ENCODE measurements around the gene IDH3B.

IDH3B gene

GRCh38 chr20:2619961-2620595, 43.9 kb downstream of the IDH3B start:
- no peak for DNase-seq (ENCODE audit: extremely low spot score)
- CTCF ChIA-PET, result no interaction called here
- TF ChIP-seq SP1 (IDR thresholded peaks at IDR 0.05) (no peak), CTBP1 (IDR thresholded peaks at IDR 0.05; ENCODE audit: borderline replicate concordance) (no peak), FOXA1 (IDR thresholded peaks at IDR 0.05) (no peak), LEF1 (IDR thresholded peaks at IDR 0.05; ENCODE audit: borderline replicate concordance) (no peak), BHLHE40 (IDR thresholded peaks at IDR 0.05; ENCODE audit: borderline replicate concordance) (no peak), L3MBTL2 (conservative IDR thresholded peaks at IDR 0.05) (no peak), HDGF (IDR thresholded peaks at IDR 0.05; ENCODE audit: borderline replicate concordance) (no peak), TARDBP (IDR thresholded peaks at IDR 0.05) (no peak), ELF4 (IDR thresholded peaks at IDR 0.05) (no peak), FOXM1 (IDR thresholded peaks at IDR 0.05; ENCODE audit: borderline replicate concordance) (no peak), PKNOX1 (IDR thresholded peaks at IDR 0.05) (no peak), SUZ12 (IDR thresholded peaks at IDR 0.05) (no peak), ZNF384 (IDR thresholded peaks at IDR 0.05) (no peak), NFRKB (IDR thresholded peaks at IDR 0.05) (no peak), FOXK2 (IDR thresholded peaks at IDR 0.05) (no peak)
- POLR2A ChIA-PET, result no interaction called here

GRCh38 chr20:2619337-2619736, 44.7 kb downstream of the IDH3B start:
- DNase-seq (ENCODE audit: extremely low spot score), result no peak
- ChIA-PET CTCF (no interaction called here), POLR2A (no interaction called here)
- TF ChIP-seq ZNF384 (IDR thresholded peaks at IDR 0.05) (no peak), FOXM1 (IDR thresholded peaks at IDR 0.05; ENCODE audit: borderline replicate concordance) (no peak)

- ChIA-PET CTCF (no interaction called here), POLR2A (no interaction called here)
- no peak for TF ChIP-seq ARNT (IDR thresholded peaks at IDR 0.05)
- no peak for TF ChIP-seq SP1 (IDR thresholded peaks at IDR 0.05)
- TF ChIP-seq L3MBTL2 (conservative IDR thresholded peaks at IDR 0.05), result no peak
- TF ChIP-seq TARDBP (IDR thresholded peaks at IDR 0.05), result no peak
- no peak for TF ChIP-seq SUZ12 (IDR thresholded peaks at IDR 0.05)
- TF ChIP-seq FOXA1 (IDR thresholded peaks at IDR 0.05), result no peak
- no peak for TF ChIP-seq HDGF (IDR thresholded peaks at IDR 0.05; ENCODE audit: borderline replicate concordance)
- TF ChIP-seq FOXM1 (IDR thresholded peaks at IDR 0.05; ENCODE audit: borderline replicate concordance), result no peak
- TF ChIP-seq BHLHE40 (IDR thresholded peaks at IDR 0.05; ENCODE audit: borderline replicate concordance), result no peak
- TF ChIP-seq ZNF384 (IDR thresholded peaks at IDR 0.05), result no peak
- no peak for TF ChIP-seq NFRKB (IDR thresholded peaks at IDR 0.05)
- no peak for TF ChIP-seq PKNOX1 (IDR thresholded peaks at IDR 0.05)
- TF ChIP-seq LEF1 (IDR thresholded peaks at IDR 0.05; ENCODE audit: borderline replicate concordance), result no peak
- TF ChIP-seq ELF4 (IDR thresholded peaks at IDR 0.05), result no peak
- no peak for TF ChIP-seq FOXK2 (IDR thresholded peaks at IDR 0.05)
- TF ChIP-seq CTBP1 (IDR thresholded peaks at IDR 0.05; ENCODE audit: borderline replicate concordance), result no peak
- no peak for DNase-seq (ENCODE audit: extremely low spot score)
These were observed 45.2 kb downstream of the IDH3B start for GRCh38 chr20:2618815-2619214.

- ChIA-PET POLR2A (no interaction called here), CTCF (no interaction called here)
- DNase-seq (ENCODE audit: extremely low spot score), result no peak
These were observed 46.8 kb downstream of the IDH3B start for GRCh38 chr20:2617099-2617714.

GRCh38 chr20:2616634-2617033, 47.4 kb downstream of the IDH3B start:
- no peak for TF ChIP-seq FOXA1 (IDR thresholded peaks at IDR 0.05)
- no peak for TF ChIP-seq HDGF (IDR thresholded peaks at IDR 0.05; ENCODE audit: borderline replicate concordance)
- no peak for TF ChIP-seq ELF4 (IDR thresholded peaks at IDR 0.05)
- TF ChIP-seq PKNOX1 (IDR thresholded peaks at IDR 0.05), result no peak
- no peak for TF ChIP-seq CTBP1 (IDR thresholded peaks at IDR 0.05; ENCODE audit: borderline replicate concordance)
- no peak for TF ChIP-seq SP1 (IDR thresholded peaks at IDR 0.05)
- no peak for TF ChIP-seq ZNF384 (IDR thresholded peaks at IDR 0.05)
- no peak for TF ChIP-seq NFRKB (IDR thresholded peaks at IDR 0.05)
- POLR2A ChIA-PET, result no interaction called here
- CTCF ChIA-PET, result no interaction called here
- no peak for DNase-seq (ENCODE audit: extremely low spot score)

More at GRCh38 chr20:2617099-2617714, 46.8 kb downstream of the IDH3B start:
- no peak for TF ChIP-seq NFRKB (IDR thresholded peaks at IDR 0.05)
- TF ChIP-seq L3MBTL2 (conservative IDR thresholded peaks at IDR 0.05), result no peak
- no peak for TF ChIP-seq SP1 (IDR thresholded peaks at IDR 0.05)
- TF ChIP-seq FOXA1 (IDR thresholded peaks at IDR 0.05), result no peak
- no peak for TF ChIP-seq ARNT (IDR thresholded peaks at IDR 0.05)
- TF ChIP-seq FOXM1 (IDR thresholded peaks at IDR 0.05; ENCODE audit: borderline replicate concordance), result no peak
- TF ChIP-seq HDGF (IDR thresholded peaks at IDR 0.05; ENCODE audit: borderline replicate concordance), result no peak
- no peak for TF ChIP-seq BHLHE40 (IDR thresholded peaks at IDR 0.05; ENCODE audit: borderline replicate concordance)
- TF ChIP-seq ZNF384 (IDR thresholded peaks at IDR 0.05), result no peak
- no peak for TF ChIP-seq SUZ12 (IDR thresholded peaks at IDR 0.05)
- no peak for TF ChIP-seq CTBP1 (IDR thresholded peaks at IDR 0.05; ENCODE audit: borderline replicate concordance)
- TF ChIP-seq PKNOX1 (IDR thresholded peaks at IDR 0.05), result no peak
- no peak for TF ChIP-seq LEF1 (IDR thresholded peaks at IDR 0.05; ENCODE audit: borderline replicate concordance)
- TF ChIP-seq TARDBP (IDR thresholded peaks at IDR 0.05), result no peak
- TF ChIP-seq ELF4 (IDR thresholded peaks at IDR 0.05), result no peak
- no peak for TF ChIP-seq FOXK2 (IDR thresholded peaks at IDR 0.05)

All from HEK293T (cell line).